Measurements from ENCODE around the gene RASA3.

RASA3 gene

GRCh38 chr13:113981611-113982295 lies 150.7 kb downstream of the RASA3 start:
- Histone ChIP-seq H3K36me3 (ENCODE audit: control insufficient read depth in 2 of 2, insufficient read depth in 2 of 2, low read length in 2 of 2) (peaks cover 26 to 36% of the 10 kb centered on the region in 2 donors), H3K27ac (ENCODE audit: low read length) (no peak overlapping the region)

GRCh38 chr13:113981194-113981605 lies 151.2 kb downstream of the RASA3 start:
- H3K9ac ChIP-seq (ENCODE audit: low read length in 2 of 2), result no peak overlapping the region
- H3K4me3 ChIP-seq (ENCODE audit: low read length in 2 of 2), result no peak overlapping the region
- peaks cover 8% of the 10 kb centered on the region for H3K4me1 ChIP-seq (ENCODE audit: control insufficient read depth, insufficient read depth, low read length)
- H3K9me3 ChIP-seq (ENCODE audit: control insufficient read depth in 2 of 2, low read length in 2 of 2), result no peaks in the 10 kb centered on the region
- no peaks in the 10 kb centered on the region for H3K27me3 ChIP-seq (ENCODE audit: control insufficient read depth in 1 of 2, insufficient read depth in 2 of 2, low read length in 2 of 2)
- no peak overlapping the region for H3K27ac ChIP-seq (ENCODE audit: low read length)
- H3K36me3 ChIP-seq (ENCODE audit: control insufficient read depth in 2 of 2, insufficient read depth in 2 of 2, low read length in 2 of 2), result peaks cover 26 to 36% of the 10 kb centered on the region in 2 donors

More at GRCh38 chr13:113981611-113982295, 150.7 kb downstream of the RASA3 start:
- no peaks in the 10 kb centered on the region for H3K9me3 ChIP-seq (ENCODE audit: control insufficient read depth in 2 of 2, low read length in 2 of 2)
- H3K9ac ChIP-seq (ENCODE audit: low read length in 2 of 2), result no peak overlapping the region
- no peaks in the 10 kb centered on the region for H3K27me3 ChIP-seq (ENCODE audit: control insufficient read depth in 1 of 2, insufficient read depth in 2 of 2, low read length in 2 of 2)
- no peak overlapping the region for H3K4me3 ChIP-seq (ENCODE audit: low read length in 2 of 2)
- H3K4me1 ChIP-seq (ENCODE audit: control insufficient read depth, insufficient read depth, low read length), result peaks cover 7% of the 10 kb centered on the region

- H3K36me3 ChIP-seq (ENCODE audit: control insufficient read depth in 2 of 2, insufficient read depth in 2 of 2, low read length in 2 of 2), result peaks cover 29 to 36% of the 10 kb centered on the region in 2 donors
- H3K9me3 ChIP-seq (ENCODE audit: control insufficient read depth in 2 of 2, low read length in 2 of 2), result no peaks in the 10 kb centered on the region
- no peaks in the 10 kb centered on the region for H3K27me3 ChIP-seq (ENCODE audit: control insufficient read depth in 1 of 2, insufficient read depth in 2 of 2, low read length in 2 of 2)
- peaks cover 8% of the 10 kb centered on the region for H3K4me1 ChIP-seq (ENCODE audit: control insufficient read depth, insufficient read depth, low read length)
- no peak overlapping the region for H3K27ac ChIP-seq (ENCODE audit: low read length)
- no peak overlapping the region for H3K9ac ChIP-seq (ENCODE audit: low read length in 2 of 2)
- H3K4me3 ChIP-seq (ENCODE audit: low read length in 2 of 2), result no peak overlapping the region
These were observed 151.8 kb downstream of the RASA3 start for GRCh38 chr13:113980489-113981064.

- Histone ChIP-seq H3K9ac (ENCODE audit: low read length in 2 of 2) (no peak overlapping the region), H3K27me3 (ENCODE audit: control insufficient read depth in 1 of 2, insufficient read depth in 2 of 2, low read length in 2 of 2) (no peaks in the 10 kb centered on the region), H3K9me3 (ENCODE audit: control insufficient read depth in 2 of 2, low read length in 2 of 2) (no peaks in the 10 kb centered on the region), H3K36me3 (ENCODE audit: control insufficient read depth in 2 of 2, insufficient read depth in 2 of 2, low read length in 2 of 2) (peaks cover 30 to 36% of the 10 kb centered on the region in 2 donors), H3K4me1 (ENCODE audit: control insufficient read depth, insufficient read depth, low read length) (peaks cover 8% of the 10 kb centered on the region), H3K27ac (ENCODE audit: low read length) (no peak overlapping the region), H3K4me3 (ENCODE audit: low read length in 2 of 2) (no peak overlapping the region)
These were observed 152.5 kb downstream of the RASA3 start for GRCh38 chr13:113979791-113980471.

- Histone ChIP-seq H3K27ac (ENCODE audit: low read length) (no peak overlapping the region), H3K4me1 (ENCODE audit: control insufficient read depth, insufficient read depth, low read length) (peaks cover 8% of the 10 kb centered on the region), H3K9ac (ENCODE audit: low read length in 2 of 2) (no peak overlapping the region), H3K36me3 (ENCODE audit: control insufficient read depth in 2 of 2, insufficient read depth in 2 of 2, low read length in 2 of 2) (peaks cover 33 to 40% of the 10 kb centered on the region in 2 donors), H3K4me3 (ENCODE audit: low read length in 2 of 2) (no peak overlapping the region), H3K9me3 (ENCODE audit: control insufficient read depth in 2 of 2, low read length in 2 of 2) (no peaks in the 10 kb centered on the region), H3K27me3 (ENCODE audit: control insufficient read depth in 1 of 2, insufficient read depth in 2 of 2, low read length in 2 of 2) (no peaks in the 10 kb centered on the region)
These were observed 153.5 kb downstream of the RASA3 start for GRCh38 chr13:113978741-113979481.

DNA sequence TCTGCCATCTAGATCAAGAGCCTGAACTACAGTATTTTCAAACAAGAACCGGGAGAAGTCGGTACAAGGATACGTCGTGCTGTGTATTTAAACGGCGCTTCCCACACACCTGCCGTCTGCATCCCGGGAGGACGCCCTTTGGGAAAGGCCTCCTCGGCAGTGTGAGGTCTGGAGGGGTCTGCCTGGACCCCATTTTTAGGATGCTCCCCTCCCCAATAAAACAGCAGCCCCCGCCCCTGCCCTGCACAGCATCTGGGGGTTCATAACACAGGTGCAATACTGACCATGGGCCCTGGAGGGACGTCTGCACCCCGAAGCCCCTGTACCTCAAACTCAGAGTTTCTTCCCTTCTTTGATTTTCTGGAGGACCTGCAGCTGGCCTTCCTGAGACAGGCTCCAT lies 154.4 kb downstream of the RASA3 start:
- peaks cover 8% of the 10 kb centered on the region for H3K4me1 ChIP-seq (ENCODE audit: control insufficient read depth, insufficient read depth, low read length)
- H3K27me3 ChIP-seq (ENCODE audit: control insufficient read depth in 1 of 2, insufficient read depth in 2 of 2, low read length in 2 of 2), result no peaks in the 10 kb centered on the region
- no peak overlapping the region for H3K4me3 ChIP-seq (ENCODE audit: low read length in 2 of 2)
- H3K36me3 ChIP-seq (ENCODE audit: control insufficient read depth in 2 of 2, insufficient read depth in 2 of 2, low read length in 2 of 2), result peaks cover 33 to 40% of the 10 kb centered on the region in 2 donors
- no peaks in the 10 kb centered on the region for H3K9me3 ChIP-seq (ENCODE audit: control insufficient read depth in 2 of 2, low read length in 2 of 2)
- no peak overlapping the region for H3K9ac ChIP-seq (ENCODE audit: low read length in 2 of 2)
- no peak overlapping the region for H3K27ac ChIP-seq (ENCODE audit: low read length)

GRCh38 chr13:113976711-113977684 lies 155.4 kb downstream of the RASA3 start:
- Histone ChIP-seq H3K9ac (ENCODE audit: low read length in 2 of 2) (no peak overlapping the region), H3K4me1 (ENCODE audit: control insufficient read depth, insufficient read depth, low read length) (peaks cover 9% of the 10 kb centered on the region), H3K9me3 (ENCODE audit: control insufficient read depth in 2 of 2, low read length in 2 of 2) (no peaks in the 10 kb centered on the region), H3K4me3 (ENCODE audit: low read length in 2 of 2) (no peak overlapping the region), H3K36me3 (ENCODE audit: control insufficient read depth in 2 of 2, insufficient read depth in 2 of 2, low read length in 2 of 2) (peaks cover 33 to 35% of the 10 kb centered on the region in 2 donors), H3K27me3 (ENCODE audit: control insufficient read depth in 1 of 2, insufficient read depth in 2 of 2, low read length in 2 of 2) (no peaks in the 10 kb centered on the region), H3K27ac (ENCODE audit: low read length) (no peak overlapping the region)

DNA sequence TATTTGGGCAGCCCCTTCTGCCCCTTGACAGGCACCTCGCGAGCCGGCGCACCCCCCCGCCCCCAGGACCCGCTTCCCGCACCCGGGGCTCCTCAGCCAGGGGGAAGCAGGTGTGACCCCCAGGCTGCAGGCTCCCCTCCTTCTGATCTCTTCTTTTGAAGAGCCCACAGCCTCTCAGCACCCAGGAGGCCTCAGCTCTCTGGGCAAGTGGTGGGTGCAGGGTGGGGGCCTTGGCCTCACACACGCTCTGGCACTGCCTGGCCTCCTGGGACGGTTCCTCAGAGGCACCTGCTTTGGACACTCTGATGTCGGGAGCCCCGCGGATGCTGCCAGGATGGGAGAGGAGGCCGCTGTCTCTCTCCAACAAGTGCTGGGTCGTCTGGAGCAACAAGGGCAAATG lies 157.0 kb downstream of the RASA3 start:
- Histone ChIP-seq H3K27ac (ENCODE audit: low read length) (no peak overlapping the region), H3K4me3 (ENCODE audit: low read length in 2 of 2) (no peak overlapping the region), H3K9ac (ENCODE audit: low read length in 2 of 2) (no peak overlapping the region), H3K9me3 (ENCODE audit: control insufficient read depth in 2 of 2, low read length in 2 of 2) (no peaks in the 10 kb centered on the region), H3K4me1 (ENCODE audit: control insufficient read depth, insufficient read depth, low read length) (peaks cover 25% of the 10 kb centered on the region), H3K27me3 (ENCODE audit: control insufficient read depth in 1 of 2, insufficient read depth in 2 of 2, low read length in 2 of 2) (no peaks in the 10 kb centered on the region), H3K36me3 (ENCODE audit: control insufficient read depth in 2 of 2, insufficient read depth in 2 of 2, low read length in 2 of 2) (peaks cover 25 to 28% of the 10 kb centered on the region in 2 donors)

DNA sequence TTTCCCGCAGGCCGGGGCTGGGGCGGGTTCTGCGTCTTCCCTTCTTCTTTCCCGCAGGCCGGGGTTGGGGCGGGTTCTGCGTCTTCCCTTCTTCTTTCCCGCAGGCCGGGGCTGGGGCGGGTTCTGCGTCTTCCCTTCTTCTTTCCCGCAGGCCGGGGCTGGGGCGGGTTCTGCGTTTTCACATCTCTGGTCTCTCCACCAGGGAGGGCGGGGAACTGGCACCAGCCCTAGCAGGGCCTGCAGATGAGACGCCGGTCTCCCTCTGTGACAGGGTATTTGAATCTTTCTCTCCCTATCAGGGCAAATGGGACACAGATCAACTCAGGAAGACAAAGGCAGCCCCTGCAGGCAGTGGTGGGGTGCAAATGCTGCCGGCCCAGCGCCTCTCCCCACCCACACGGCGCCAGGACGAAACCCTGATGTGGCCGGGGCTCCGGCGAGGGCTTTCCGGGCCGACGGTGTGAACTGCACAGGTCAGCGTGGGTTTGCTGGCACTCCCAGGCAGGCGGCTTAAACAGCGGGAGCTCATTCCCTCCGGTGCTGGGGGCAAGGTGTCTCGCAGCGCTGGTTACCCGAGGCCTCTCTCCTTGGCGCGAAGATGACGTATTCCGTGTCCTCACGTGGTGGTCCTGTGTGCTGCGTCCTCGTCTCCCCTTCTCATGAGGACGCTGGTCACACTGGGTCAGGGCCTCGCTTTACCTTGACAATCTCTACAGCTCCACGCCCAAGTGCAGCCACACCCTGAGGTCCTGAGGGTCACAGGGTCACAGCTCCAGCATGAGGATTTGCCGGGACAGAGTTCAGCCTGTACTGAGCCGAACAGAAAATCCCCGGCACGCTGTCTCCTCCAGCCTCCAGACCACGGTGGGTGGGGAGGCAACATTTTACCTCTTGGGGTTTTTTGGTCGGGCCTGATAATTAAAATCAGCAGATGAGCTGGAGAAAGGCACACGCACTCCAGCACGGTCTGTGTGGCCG lies 157.8 kb downstream of the RASA3 start:
- Histone ChIP-seq H3K4me3 (ENCODE audit: low read length in 2 of 2) (no peak overlapping the region), H3K4me1 (ENCODE audit: control insufficient read depth, insufficient read depth, low read length) (peaks cover 28% of the 10 kb centered on the region), H3K27me3 (ENCODE audit: control insufficient read depth in 1 of 2, insufficient read depth in 2 of 2, low read length in 2 of 2) (no peaks in the 10 kb centered on the region), H3K9ac (ENCODE audit: low read length in 2 of 2) (no peak overlapping the region), H3K27ac (ENCODE audit: low read length) (no peak overlapping the region), H3K36me3 (ENCODE audit: control insufficient read depth in 2 of 2, insufficient read depth in 2 of 2, low read length in 2 of 2) (peaks cover 17 to 20% of the 10 kb centered on the region in 2 donors), H3K9me3 (ENCODE audit: control insufficient read depth in 2 of 2, low read length in 2 of 2) (no peaks in the 10 kb centered on the region)

Data from stomach smooth muscle (tissue), 2 donors.